Body of pancreas (tissue), 4 donors: ENCODE measurements around the gene FOXL2. TPM values are rescaled to one million over a fixed set of nuclear protein-coding genes. Genes with fewer than 3 reads are reported as not detected.

Experiments used
- ATAC-seq: fragments of 150-250 bp; one replicate; pipeline ENCODE4 v1.9.1; 2016
- DNase-seq, 4 donors: peaks; one replicate each; pipeline ENCODE4 v3.0.0-alpha.2; 2019
- H3K27ac ChIP-seq, 4 donors: fragments of 200-600 bp; sonication (generic); 1 replicate in 3 of 4; 2 replicates in 1 of 4; pipeline versions ENCODE4 v1.5.1 to v1.6.1; 2016 to 2019; ENCODE audit warnings: mild to moderate bottlenecking in 1 of 4, mixed read lengths in 1 of 4, moderate library complexity in 1 of 4
- H3K27me3 ChIP-seq, 2 donors: fragments of 200-600 bp; sonication (generic); one replicate each; pipeline ENCODE4 v1.6.0; 2016; ENCODE audit warnings: mild to moderate bottlenecking in 1 of 2
- H3K36me3 ChIP-seq, 2 donors: fragments of 200-600 bp; sonication (generic); replicated peaks in 1 of 2; 2 replicates each; pipeline ENCODE4 v1.5.1; 2016; ENCODE audit warnings: low read depth in 2 of 2; ENCODE audit not compliant: insufficient read depth in 1 of 2
- H3K4me1 ChIP-seq: fragments of 200-600 bp; sonication (generic); one replicate; pipeline ENCODE4 v1.6.0; 2016
- H3K4me3 ChIP-seq, 2 donors: fragments of 200-600 bp; sonication (generic); 1 replicate in 1 of 2; 2 replicates in 1 of 2; pipeline ENCODE4 v1.5.1; 2016 to 2019
- H3K9me3 ChIP-seq, 3 donors: fragments of 200-600 bp; sonication (generic); 1 replicate in 2 of 3; 2 replicates in 1 of 3; pipeline ENCODE4 v1.5.1; 2016
- POLR2A ChIP-seq, 3 donors: fragments of 450-650 bp; IDR thresholded peaks; one replicate each; pipeline ENCODE4 v1.6.1; 2016; ENCODE audit warnings: antibody characterized with exemption in 3 of 3, mild to moderate bottlenecking in 2 of 3
- WGBS, 2 donors: methylation state at CpG; one replicate each; pipeline ENCODE4 v1.1.5; 2017; 5-methylcytosine and 5-hydroxymethylcytosine counted together
- intact Hi-C: fragments of 100-400 bp; cut with DNase I; formaldehyde crosslinking; loops from one replicate; pipeline ENCODE4 v1.15.1; 2023
- total RNA-seq, 2 donors: library from RNA; depleted of rRNA; stranded (reverse); fragments of >200 nt; gene quantifications; one replicate each; pipeline ENCODE4 v1.1.0, GENCODE V29; 2016
- TF ChIP-seq, protein P1 (sequence below), 7 experiments: fragments of 450-650 bp in 4 of 7; fragments of 200-600 bp in 3 of 7; sonication (generic) in 3 of 7; IDR thresholded peaks; one replicate each; pipeline ENCODE4 v1.5.1; 2016 to 2019; ENCODE audit warnings: antibody characterized with exemption in 7 of 7

Gene FOXL2
- total RNA-seq: under 1 TPM in 1 of 2 donors, not detected in 1; 0.26 TPM

DNA sequence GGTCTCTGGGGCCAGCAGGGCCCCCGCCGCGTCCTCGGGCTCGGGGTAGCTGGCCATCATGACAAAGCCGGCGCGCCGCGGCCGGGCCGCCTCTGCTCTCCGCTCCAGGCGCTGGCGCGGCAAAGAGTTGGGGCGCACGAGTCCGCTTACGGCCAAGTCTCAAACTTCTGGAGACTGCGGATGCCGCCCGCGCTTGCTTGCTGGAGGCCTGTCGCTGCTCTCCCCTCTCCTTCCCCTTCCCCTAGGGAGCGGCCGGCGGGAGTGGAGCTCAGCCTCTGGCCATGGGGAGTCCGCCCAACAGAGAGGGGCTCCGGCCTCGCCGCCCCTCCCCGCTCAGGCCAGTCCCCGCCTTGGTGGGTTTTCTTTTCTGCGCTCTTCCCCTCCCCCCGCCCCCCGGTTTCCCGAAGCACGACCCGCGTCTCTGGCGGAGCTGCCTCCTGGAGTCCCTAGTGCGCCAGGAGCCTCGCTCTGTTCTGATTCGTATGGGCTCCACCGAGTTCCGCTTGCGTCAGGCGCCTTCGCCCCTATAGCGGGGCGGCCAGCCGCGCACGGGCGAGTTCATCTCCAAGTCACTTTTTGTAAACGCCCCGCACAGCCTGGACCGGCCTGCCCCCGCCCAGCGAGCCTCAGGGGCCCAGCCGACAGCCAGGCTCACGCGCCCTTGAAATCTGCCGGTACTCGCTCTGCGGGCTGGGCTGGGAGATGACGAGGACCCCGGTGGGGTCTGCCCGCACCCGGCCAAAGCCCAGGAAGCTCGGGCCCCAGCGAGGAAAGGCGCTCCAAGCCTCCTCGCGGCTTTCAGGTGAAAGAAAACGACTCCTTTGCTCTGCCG is at the start of gene FOXL2, which contains the start of gene FOXL2NB:
TSS of gene FOXL2 (minus strand) at position 475 of the 832 bp plus-strand sequence. CDS start at position 60, 415 bp downstream.
TSS of gene FOXL2NB (plus strand) at position 555 of the 832 bp plus-strand sequence. CDS start at position 703, 148 bp downstream.
- no peaks in the 10 kb centered on the region for H3K9me3 ChIP-seq
- no peak within 1 kb of the TSS for H3K27ac ChIP-seq
- H3K27me3 ChIP-seq: peaks cover 0 to 61% of the 10 kb centered on the region in 2 donors
- peak within 1 kb of the TSS in 1 of 2 donors; percentile 10 for H3K4me3 ChIP-seq
- H3K4me1 ChIP-seq: peaks cover 46% of the 10 kb centered on the region
- 4 to 7% methylated on average over 26 to 76 of the region's 78 CpGs for WGBS, 2 donors
- peak in 3 of 4 donors; percentile 34 to 40 (median 34) for DNase-seq
- no peak for TF ChIP-seq POLR2A (IDR thresholded peaks at IDR 0.05)
- TF ChIP-seq, protein P1, sequence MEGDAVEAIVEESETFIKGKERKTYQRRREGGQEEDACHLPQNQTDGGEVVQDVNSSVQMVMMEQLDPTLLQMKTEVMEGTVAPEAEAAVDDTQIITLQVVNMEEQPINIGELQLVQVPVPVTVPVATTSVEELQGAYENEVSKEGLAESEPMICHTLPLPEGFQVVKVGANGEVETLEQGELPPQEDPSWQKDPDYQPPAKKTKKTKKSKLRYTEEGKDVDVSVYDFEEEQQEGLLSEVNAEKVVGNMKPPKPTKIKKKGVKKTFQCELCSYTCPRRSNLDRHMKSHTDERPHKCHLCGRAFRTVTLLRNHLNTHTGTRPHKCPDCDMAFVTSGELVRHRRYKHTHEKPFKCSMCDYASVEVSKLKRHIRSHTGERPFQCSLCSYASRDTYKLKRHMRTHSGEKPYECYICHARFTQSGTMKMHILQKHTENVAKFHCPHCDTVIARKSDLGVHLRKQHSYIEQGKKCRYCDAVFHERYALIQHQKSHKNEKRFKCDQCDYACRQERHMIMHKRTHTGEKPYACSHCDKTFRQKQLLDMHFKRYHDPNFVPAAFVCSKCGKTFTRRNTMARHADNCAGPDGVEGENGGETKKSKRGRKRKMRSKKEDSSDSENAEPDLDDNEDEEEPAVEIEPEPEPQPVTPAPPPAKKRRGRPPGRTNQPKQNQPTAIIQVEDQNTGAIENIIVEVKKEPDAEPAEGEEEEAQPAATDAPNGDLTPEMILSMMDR (IDR thresholded peaks at IDR 0.05): no peak
- intact Hi-C loops: no loop called here
- ATAC-seq: peak; percentile 30
- H3K36me3 ChIP-seq: no peaks in the 10 kb centered on the region

GRCh38 chr3:138995706-138996105 is 48.8 kb upstream of the FOXL2 start:
- no peak for TF ChIP-seq POLR2A (IDR thresholded peaks at IDR 0.05)
- TF ChIP-seq, protein P1 (IDR thresholded peaks at IDR 0.05): no peak
- DNase-seq (no peak), ATAC-seq (no peak)
- intact Hi-C loops: no loop called here
- whole genome bisulfite sequencing, 2 donors: 61 to 69% methylated on average over 1 of the region's 1 CpG
- no peaks in the 10 kb centered on the region for H3K27me3 ChIP-seq
- no peaks in the 10 kb centered on the region for H3K36me3 ChIP-seq
- no peaks in the 10 kb centered on the region for H3K4me1 ChIP-seq
- no peak overlapping the region for H3K27ac ChIP-seq
- no peak overlapping the region for H3K4me3 ChIP-seq
- no peaks in the 10 kb centered on the region for H3K9me3 ChIP-seq

DNA sequence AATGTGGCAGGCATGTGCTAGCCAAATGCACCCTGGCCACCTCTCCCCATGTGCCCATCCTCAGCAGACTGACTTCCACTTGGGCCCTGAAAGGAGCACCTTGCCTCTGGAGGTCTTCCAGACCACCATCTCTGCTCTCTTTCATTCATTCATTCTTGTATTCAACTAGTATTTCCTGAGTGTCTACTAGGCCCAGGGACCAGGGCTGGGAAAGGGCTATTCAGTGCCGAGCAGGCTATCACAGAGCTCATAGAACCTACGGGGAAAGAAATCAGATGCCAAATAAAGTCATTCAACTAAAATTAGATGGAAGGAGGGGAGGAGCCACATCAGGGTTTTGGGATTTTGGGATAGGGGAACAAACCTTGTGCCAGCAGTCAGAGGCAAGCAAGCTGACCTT is 40.2 kb upstream of the FOXL2 start:
- intact Hi-C loops: no loop called here
- H3K27ac ChIP-seq: no peak overlapping the region
- ATAC-seq: no peak
- H3K36me3 ChIP-seq: no peaks in the 10 kb centered on the region
- no peaks in the 10 kb centered on the region for H3K9me3 ChIP-seq
- 89 to 95% methylated on average over 2 of the region's 2 CpGs for WGBS, 2 donors
- DNase-seq: no peak
- H3K27me3 ChIP-seq: no peaks in the 10 kb centered on the region
- no peaks in the 10 kb centered on the region for H3K4me1 ChIP-seq
- TF ChIP-seq, protein P1 (IDR thresholded peaks at IDR 0.05): no peak
- no peak for TF ChIP-seq POLR2A (IDR thresholded peaks at IDR 0.05)
- H3K4me3 ChIP-seq: no peak overlapping the region

DNA sequence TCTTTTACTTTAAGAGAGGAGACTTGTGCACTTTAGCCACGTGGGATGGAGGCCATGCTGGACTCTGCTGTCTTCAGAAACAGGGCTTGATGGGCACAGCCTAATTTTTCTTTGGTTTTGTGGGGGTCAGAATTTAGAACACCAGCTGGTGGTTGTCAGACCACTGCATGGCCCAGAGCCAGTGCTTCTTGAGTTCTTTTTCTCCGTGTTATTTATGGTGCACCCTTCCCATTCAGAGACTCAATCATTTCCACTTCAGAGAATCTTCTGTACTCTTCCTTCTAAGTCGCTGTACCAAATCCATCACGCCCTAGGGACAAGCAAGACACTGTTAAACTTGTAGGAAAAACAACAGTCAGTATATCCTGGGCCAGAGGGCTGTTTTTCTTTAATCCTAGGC is 39.0 kb upstream of the FOXL2 start:
- Histone ChIP-seq H3K9me3 (no peaks in the 10 kb centered on the region), H3K4me3 (no peak overlapping the region), H3K27me3 (no peaks in the 10 kb centered on the region), H3K36me3 (no peaks in the 10 kb centered on the region), H3K27ac (no peak overlapping the region), H3K4me1 (no peaks in the 10 kb centered on the region)
- DNase-seq (no peak), ATAC-seq (no peak)
- WGBS, 2 donors: 78 to 81% methylated on average over 4 of the region's 4 CpGs
- intact Hi-C loops: no loop called here
- no peak for TF ChIP-seq POLR2A (IDR thresholded peaks at IDR 0.05)
- TF ChIP-seq, protein P1 (IDR thresholded peaks at IDR 0.05): no peak
